H9 (cell line): Measurements from ENCODE around the gene ABCA4. TPM values are rescaled to one million over a fixed set of nuclear protein-coding genes. Genes with fewer than 3 reads are reported as not detected.

Experiments used
- DNase-seq: peaks from one replicate; pipeline ENCODE4 v3.0.0-alpha.2; 2017
- H2AFZ ChIP-seq: one replicate; pipeline ENCODE4 v1.6.1; 2013; ENCODE audit warnings: mild to moderate bottlenecking, low read length, control low read depth, moderate library complexity
- H2AK5ac ChIP-seq: 2 replicates; pipeline ENCODE4 v1.6.1; 2013; ENCODE audit warnings: low read length, control low read depth, mixed read lengths; ENCODE audit not compliant: insufficient read length
- H2BK120ac ChIP-seq: one replicate; pipeline ENCODE4 v1.6.1; 2013; ENCODE audit warnings: low read depth, mild to moderate bottlenecking, low read length, control low read depth, inconsistent platforms; ENCODE audit not compliant: poor library complexity, severe bottlenecking
- H2BK12ac ChIP-seq: 2 replicates; pipeline ENCODE4 v1.6.1; 2013; ENCODE audit warnings: low read length, control low read depth, mixed read lengths, low read depth; ENCODE audit not compliant: insufficient read length
- H2BK15ac ChIP-seq: 2 replicates; pipeline ENCODE4 v1.6.1; 2013; ENCODE audit warnings: low read depth, low read length, control low read depth
- H2BK20ac ChIP-seq: one replicate; pipeline ENCODE4 v1.6.1; 2013; ENCODE audit warnings: low read depth, mild to moderate bottlenecking, low read length, control low read depth, inconsistent platforms; ENCODE audit not compliant: poor library complexity, severe bottlenecking
- H2BK5ac ChIP-seq: 2 replicates; pipeline ENCODE4 v1.6.1; 2013; ENCODE audit warnings: low read length, control low read depth, mixed read lengths; ENCODE audit not compliant: insufficient read length
- H3K14ac ChIP-seq: 2 replicates; pipeline ENCODE4 v1.6.1; 2013; ENCODE audit warnings: low read length, control low read depth; ENCODE audit not compliant: insufficient read depth
- H3K18ac ChIP-seq: 2 replicates; pipeline ENCODE4 v1.6.1; 2013; ENCODE audit warnings: low read depth, mild to moderate bottlenecking, mixed read lengths, low read length, control low read depth; ENCODE audit not compliant: insufficient read length
- H3K23ac ChIP-seq: 2 replicates; pipeline ENCODE4 v1.6.1; 2013; ENCODE audit warnings: low read length, control low read depth, mixed read lengths, low read depth; ENCODE audit not compliant: insufficient read length
- H3K23me2 ChIP-seq: 2 replicates; pipeline ENCODE4 v1.6.1; 2013; ENCODE audit warnings: low read depth, mild to moderate bottlenecking, mixed read lengths, low read length, control low read depth; ENCODE audit not compliant: insufficient read length, poor library complexity, severe bottlenecking
- H3K27ac ChIP-seq: 2 replicates; pipeline ENCODE4 v1.5.1; 2013; ENCODE audit warnings: low read length, control low read depth, mixed read lengths, low read depth; ENCODE audit not compliant: insufficient read length
- H3K27me3 ChIP-seq: 2 replicates; pipeline ENCODE4 v1.6.1; 2013; ENCODE audit warnings: low read length, control low read depth, inconsistent platforms; ENCODE audit not compliant: insufficient read depth
- H3K4ac ChIP-seq: 2 replicates; pipeline ENCODE4 v1.6.1; 2013; ENCODE audit warnings: low read depth, mild to moderate bottlenecking, control low read depth, inconsistent platforms, low read length, moderate library complexity
- H3K4me1 ChIP-seq: 2 replicates; pipeline ENCODE4 v1.6.1; 2013; ENCODE audit warnings: low read length, control low read depth, inconsistent platforms; ENCODE audit not compliant: insufficient read depth
- H3K4me2 ChIP-seq: 2 replicates; pipeline ENCODE4 v1.6.1; 2013; ENCODE audit warnings: low read length, control low read depth, mixed read lengths; ENCODE audit not compliant: insufficient read length, insufficient read depth
- H3K56ac ChIP-seq: 2 replicates; pipeline ENCODE4 v1.6.1; 2013; ENCODE audit warnings: low read depth, mild to moderate bottlenecking, mixed read lengths, low read length, control low read depth; ENCODE audit not compliant: insufficient read length
- H3K79me1 ChIP-seq: 2 replicates; pipeline ENCODE4 v1.6.1; 2013; ENCODE audit warnings: low read depth, mild to moderate bottlenecking, moderate library complexity, low read length, control low read depth, inconsistent platforms; ENCODE audit not compliant: insufficient read depth, poor library complexity, severe bottlenecking
- H3K79me2 ChIP-seq: 2 replicates; pipeline ENCODE4 v1.6.1; 2013; ENCODE audit warnings: low read length, control low read depth, inconsistent platforms; ENCODE audit not compliant: insufficient read depth
- H3K9ac ChIP-seq: 2 replicates; pipeline ENCODE4 v1.6.1; 2013; ENCODE audit warnings: low read length, control low read depth, mixed read lengths; ENCODE audit not compliant: insufficient read length; ENCODE audit errors: extremely low read depth
- H3K9me3 ChIP-seq: one replicate; pipeline ENCODE4 v1.6.1; 2013; ENCODE audit warnings: low read depth, low read length, inconsistent platforms; ENCODE audit not compliant: control insufficient read depth
- H3T11ph ChIP-seq: one replicate; pipeline ENCODE4 v1.6.1; 2013; ENCODE audit warnings: mild to moderate bottlenecking, low read length, control low read depth, inconsistent platforms
- H4K20me1 ChIP-seq: one replicate; pipeline ENCODE4 v1.6.1; 2013; ENCODE audit not compliant: control insufficient read depth, insufficient read length, insufficient read depth
- H4K5ac ChIP-seq: 2 replicates; pipeline ENCODE4 v1.6.1; 2013; ENCODE audit warnings: low read depth, mild to moderate bottlenecking, mixed read lengths, low read length, control low read depth; ENCODE audit not compliant: insufficient read length
- H4K8ac ChIP-seq: replicated peaks from 2 replicates; pipeline ENCODE4 v1.6.1; 2013; ENCODE audit warnings: low read length, control low read depth, mixed read lengths, low read depth; ENCODE audit not compliant: insufficient read length
- H4K91ac ChIP-seq: 2 replicates; pipeline ENCODE4 v1.6.1; 2013; ENCODE audit warnings: low read depth, mild to moderate bottlenecking, moderate library complexity, mixed read lengths, low read length, control low read depth; ENCODE audit not compliant: insufficient read length
- H3K27ac Mint-ChIP-seq, 3 experiments: 2 replicates in 2 of 3; 3 replicates in 1 of 3; pipeline ENCODE4 v1.8.0; 2020 to 2021; ENCODE audit warnings: mixed read lengths in 3 of 3, mild to moderate bottlenecking in 1 of 3, moderate library complexity in 1 of 3
- H3K27me3 Mint-ChIP-seq: 2 replicates; pipeline ENCODE4 v1.8.0; 2021; ENCODE audit warnings: low read depth, mild to moderate bottlenecking, moderate library complexity, mixed read lengths
- H3K36me3 Mint-ChIP-seq, 3 experiments: 2 replicates in 2 of 3; 3 replicates in 1 of 3; pipeline ENCODE4 v1.8.0; 2020 to 2021; ENCODE audit warnings: low read depth in 3 of 3, mixed read lengths in 3 of 3; ENCODE audit not compliant: insufficient read depth in 1 of 3
- H3K4me1 Mint-ChIP-seq, 2 experiments: 2 replicates each; pipeline ENCODE4 v1.8.0; 2020; ENCODE audit warnings: mixed read lengths in 2 of 2
- H3K4me3 Mint-ChIP-seq, 2 experiments: 2 replicates in 1 of 2; 3 replicates in 1 of 2; pipeline ENCODE4 v1.8.0; 2020 to 2021; ENCODE audit warnings: mild to moderate bottlenecking in 2 of 2, mixed read lengths in 2 of 2, moderate library complexity in 1 of 2
- H3K9me3 Mint-ChIP-seq, 2 experiments: 2 replicates in 1 of 2; 3 replicates in 1 of 2; pipeline ENCODE4 v1.8.0; 2020; ENCODE audit warnings: mild to moderate bottlenecking in 2 of 2, mixed read lengths in 2 of 2, moderate library complexity in 1 of 2
- WGBS: extraction: QIAGEN DNeasy Blood & Tissue Kit; methylation state at CpG from one replicate; pipeline ENCODE4 v1.1.7; 2013; ENCODE audit warnings: missing lambda C conversion rate, low lambda C conversion rate, mixed read lengths; ENCODE audit not compliant: insufficient read length; ENCODE audit errors: extremely low coverage; 5-methylcytosine and 5-hydroxymethylcytosine counted together
- total RNA-seq: library from RNA; stranded (reverse); gene quantifications from 2 replicates; pipeline ENCODE4 v1.2.1, GENCODE V29; 2021
- TF ChIP-seq, protein P1 (sequence below): fragments of 200-600 bp; sonication (generic); conservative IDR thresholded peaks from 3 replicates; pipeline ENCODE4 v1.8.0; 2021; ENCODE audit warnings: antibody characterized with exemption, mild to moderate bottlenecking

The ABCA4 gene
- total RNA-seq, 1 experiment from 2014 or later = not detected

- H3K23ac ChIP-seq = no peak overlapping the region
- no peak overlapping the region for H2AFZ ChIP-seq
- no CpG with 5 or more reads among the region's 3 CpGs for WGBS
- H3K9me3 Mint-ChIP-seq = peaks cover 0 to 3% of the 10 kb centered on the region in 2 experiments; a peak in 1 of 5 replicates
- no peaks in the 10 kb centered on the region for H3K79me1 ChIP-seq
- no peaks in the 10 kb centered on the region for H4K20me1 ChIP-seq
- DNase-seq = no peak
- TF ChIP-seq, protein P1, sequence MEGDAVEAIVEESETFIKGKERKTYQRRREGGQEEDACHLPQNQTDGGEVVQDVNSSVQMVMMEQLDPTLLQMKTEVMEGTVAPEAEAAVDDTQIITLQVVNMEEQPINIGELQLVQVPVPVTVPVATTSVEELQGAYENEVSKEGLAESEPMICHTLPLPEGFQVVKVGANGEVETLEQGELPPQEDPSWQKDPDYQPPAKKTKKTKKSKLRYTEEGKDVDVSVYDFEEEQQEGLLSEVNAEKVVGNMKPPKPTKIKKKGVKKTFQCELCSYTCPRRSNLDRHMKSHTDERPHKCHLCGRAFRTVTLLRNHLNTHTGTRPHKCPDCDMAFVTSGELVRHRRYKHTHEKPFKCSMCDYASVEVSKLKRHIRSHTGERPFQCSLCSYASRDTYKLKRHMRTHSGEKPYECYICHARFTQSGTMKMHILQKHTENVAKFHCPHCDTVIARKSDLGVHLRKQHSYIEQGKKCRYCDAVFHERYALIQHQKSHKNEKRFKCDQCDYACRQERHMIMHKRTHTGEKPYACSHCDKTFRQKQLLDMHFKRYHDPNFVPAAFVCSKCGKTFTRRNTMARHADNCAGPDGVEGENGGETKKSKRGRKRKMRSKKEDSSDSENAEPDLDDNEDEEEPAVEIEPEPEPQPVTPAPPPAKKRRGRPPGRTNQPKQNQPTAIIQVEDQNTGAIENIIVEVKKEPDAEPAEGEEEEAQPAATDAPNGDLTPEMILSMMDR = no peak
- H3K4me2 ChIP-seq = no peak overlapping the region
- no peak overlapping the region for H4K8ac ChIP-seq
- H3K27me3 Mint-ChIP-seq = peaks cover 98% of the 10 kb centered on the region
- no peak overlapping the region for H3K18ac ChIP-seq
- H3K4me3 Mint-ChIP-seq = no peak overlapping the region
- no peak overlapping the region for H2BK15ac ChIP-seq
- H3K79me2 ChIP-seq = no peaks in the 10 kb centered on the region
- H3K56ac ChIP-seq = no peak overlapping the region
- peaks cover 53% of the 10 kb centered on the region; the same call in 1 of the 2 replicates for H3K27me3 ChIP-seq
- no peak overlapping the region for H3K27ac Mint-ChIP-seq
- H2BK12ac ChIP-seq = no peak overlapping the region
- no peaks in the 10 kb centered on the region for H3K23me2 ChIP-seq
- H4K91ac ChIP-seq = no peak overlapping the region
- no peak overlapping the region for H3T11ph ChIP-seq
- no peak overlapping the region for H3K27ac ChIP-seq
- peaks cover 10 to 11% of the 10 kb centered on the region in 2 experiments for H3K4me1 Mint-ChIP-seq
- no peak overlapping the region for H2BK5ac ChIP-seq
- no peak overlapping the region for H2AK5ac ChIP-seq
- no peak overlapping the region for H3K14ac ChIP-seq
- H3K4me1 ChIP-seq = no peaks in the 10 kb centered on the region
- no peak overlapping the region for H3K9ac ChIP-seq
- no peaks in the 10 kb centered on the region for H3K36me3 Mint-ChIP-seq
- no peak overlapping the region for H2BK120ac ChIP-seq
- no peaks in the 10 kb centered on the region for H3K9me3 ChIP-seq
- no peak overlapping the region for H3K4ac ChIP-seq
- H4K5ac ChIP-seq = no peak overlapping the region
- no peak overlapping the region for H2BK20ac ChIP-seq
Observed at GRCh38 chr1:94067196-94067595, 53.8 kb downstream of the ABCA4 start.
